WTC11 (cell line): ENCODE measurements around the gene ABCC6. TPM values are rescaled to one million over a fixed set of nuclear protein-coding genes. Genes with fewer than 3 reads are reported as not detected.

Experiments used
- ATAC-seq: fragments of 200-7000 bp; cut with Tn5 transposase; 2 replicates; pipeline ENCODE4 v1.10.0; 2021; ENCODE audit warnings: mild to moderate bottlenecking, moderate library complexity
- CTCF ChIA-PET: fragments of 300-600 bp; sonication (Branson Sonifier 250); formaldehyde crosslinking; loops from one replicate; lab custom pipeline; 2021; ENCODE audit warnings: antibody characterized with exemption; lab: Charles Lee
- POLR2A ChIA-PET: fragments of 350-600 bp; sonication (Branson Sonifier 250); formaldehyde crosslinking; loops from one replicate; lab custom pipeline; 2021; ENCODE audit warnings: antibody characterized with exemption; lab: Charles Lee
- DNase-seq: peaks from one replicate; pipeline ENCODE4 v3.0.0; 2021; ENCODE audit warnings: low spot score
- H3K27ac Mint-ChIP-seq: 2 replicates; pipeline ENCODE4 v1.8.0; 2021; ENCODE audit warnings: mixed read lengths
- H3K27me3 Mint-ChIP-seq: 2 replicates; pipeline ENCODE4 v1.8.0; 2021; ENCODE audit warnings: low read depth, mild to moderate bottlenecking, moderate library complexity, mixed read lengths
- H3K36me3 Mint-ChIP-seq: 2 replicates; pipeline ENCODE4 v1.8.0; 2021; ENCODE audit warnings: mixed read lengths
- H3K4me1 Mint-ChIP-seq: 2 replicates; pipeline ENCODE4 v1.8.0; 2022; ENCODE audit warnings: mixed read lengths
- H3K4me3 Mint-ChIP-seq: 2 replicates; pipeline ENCODE4 v1.8.0; 2021; ENCODE audit warnings: mild to moderate bottlenecking, moderate library complexity, mixed read lengths
- H3K9me3 Mint-ChIP-seq: 2 replicates; pipeline ENCODE4 v1.8.0; 2021; ENCODE audit warnings: mixed read lengths
- ATF6 ChIP-seq: sonication (generic); formaldehyde crosslinking; IDR thresholded peaks from 2 replicates; pipeline ENCODE4 v1.8.1; 2023; ENCODE audit warnings: mild to moderate bottlenecking, missing genetic modification reagents
- CTCF ChIP-seq: fragments of 200-600 bp; IDR thresholded peaks from 2 replicates; pipeline ENCODE4 v1.8.0; 2022; ENCODE audit warnings: antibody characterized with exemption
- ELF4 ChIP-seq: sonication (generic); formaldehyde crosslinking; IDR thresholded peaks from 2 replicates; pipeline ENCODE4 v1.8.1; 2022; ENCODE audit warnings: low read depth, mild to moderate bottlenecking, moderate library complexity, missing genetic modification reagents
- ERG ChIP-seq: fragments of 250-450 bp; sonication (Bioruptor Pico); IDR thresholded peaks from 2 replicates; pipeline ENCODE4 v1.8.0; 2021; ENCODE audit warnings: mild to moderate bottlenecking
- ETV6 ChIP-seq: sonication (generic); formaldehyde crosslinking; IDR thresholded peaks from 2 replicates; pipeline ENCODE4 v1.8.1; 2022; ENCODE audit warnings: mild to moderate bottlenecking, missing genetic modification reagents
- FOXJ3 ChIP-seq: sonication (generic); formaldehyde crosslinking; IDR thresholded peaks from 2 replicates; pipeline ENCODE4 v1.9.0; 2021; ENCODE audit warnings: missing genetic modification reagents, mild to moderate bottlenecking, borderline replicate concordance
- FOXK1 ChIP-seq: sonication (generic); formaldehyde crosslinking; IDR thresholded peaks from 2 replicates; pipeline ENCODE4 v1.8.0; 2022; ENCODE audit warnings: mild to moderate bottlenecking, moderate library complexity, missing genetic modification reagents
- FOXP1 ChIP-seq: sonication (generic); formaldehyde crosslinking; IDR thresholded peaks from 2 replicates; pipeline ENCODE4 v1.8.0; 2022; ENCODE audit warnings: missing genetic modification reagents, mild to moderate bottlenecking, moderate library complexity, borderline replicate concordance
- IRF1 ChIP-seq: sonication (generic); formaldehyde crosslinking; IDR thresholded peaks from 2 replicates; pipeline ENCODE4 v1.8.0; 2023; ENCODE audit warnings: missing genetic modification reagents
- IRF2 ChIP-seq: sonication (generic); formaldehyde crosslinking; IDR thresholded peaks from 2 replicates; pipeline ENCODE4 v1.8.0; 2022; ENCODE audit warnings: low read depth, missing genetic modification reagents, borderline replicate concordance
- MLX ChIP-seq: sonication (generic); formaldehyde crosslinking; IDR thresholded peaks from 2 replicates; pipeline ENCODE4 v1.8.1; 2023; ENCODE audit warnings: mild to moderate bottlenecking, missing genetic modification reagents, moderate library complexity
- MYBL2 ChIP-seq: sonication (generic); formaldehyde crosslinking; IDR thresholded peaks from 2 replicates; pipeline ENCODE4 v1.8.1; 2023; ENCODE audit warnings: mild to moderate bottlenecking, moderate library complexity, missing genetic modification reagents
- NFATC4 ChIP-seq: fragments of 250-450 bp; sonication (Bioruptor Pico); IDR thresholded peaks from 2 replicates; pipeline ENCODE4 v1.9.0; 2021; ENCODE audit warnings: mild to moderate bottlenecking
- NFYB ChIP-seq: sonication (generic); formaldehyde crosslinking; conservative IDR thresholded peaks from 2 replicates; pipeline ENCODE4 v1.8.0; 2022; ENCODE audit warnings: low read depth, missing genetic modification reagents
- OVOL2 ChIP-seq: fragments of 250-450 bp; sonication (Bioruptor Pico); IDR thresholded peaks from 2 replicates; pipeline ENCODE4 v1.9.0; 2021; ENCODE audit warnings: mild to moderate bottlenecking, borderline replicate concordance
- RORB ChIP-seq: fragments of 250-450 bp; sonication (Bioruptor Pico); IDR thresholded peaks from 2 replicates; pipeline ENCODE4 v1.9.0; 2021; ENCODE audit warnings: mild to moderate bottlenecking
- SP1 ChIP-seq: sonication (generic); formaldehyde crosslinking; conservative IDR thresholded peaks from 2 replicates; pipeline ENCODE4 v1.8.1; 2022; ENCODE audit warnings: missing genetic modification reagents
- TEAD1 ChIP-seq: sonication (generic); formaldehyde crosslinking; IDR thresholded peaks from 2 replicates; pipeline ENCODE4 v1.8.0; 2022; ENCODE audit warnings: mild to moderate bottlenecking, missing genetic modification reagents
- ZNF232 ChIP-seq: sonication (generic); formaldehyde crosslinking; IDR thresholded peaks from 2 replicates; pipeline ENCODE4 v1.8.0; 2022; ENCODE audit warnings: mild to moderate bottlenecking, missing genetic modification reagents
- ZNF416 ChIP-seq: fragments of 250-450 bp; sonication (Bioruptor Pico); IDR thresholded peaks from 2 replicates; pipeline ENCODE4 v1.9.0; 2021; ENCODE audit warnings: mild to moderate bottlenecking, inconsistent platforms
- ZNF423 ChIP-seq: fragments of 250-450 bp; sonication (Bioruptor Pico); IDR thresholded peaks from 2 replicates; pipeline ENCODE4 v2.1.2; 2022; ENCODE audit warnings: mild to moderate bottlenecking, moderate library complexity
- total RNA-seq: library from RNA; stranded (reverse); gene quantifications from 3 replicates; pipeline ENCODE4 v1.2.3, GENCODE V29; 2021
- TF ChIP-seq, protein P1 (sequence below): sonication (generic); formaldehyde crosslinking; IDR thresholded peaks from 2 replicates; pipeline ENCODE4 v1.8.1; 2023; ENCODE audit warnings: mild to moderate bottlenecking, missing genetic modification reagents, moderate library complexity
- TF ChIP-seq, protein P2 (sequence below): sonication (generic); formaldehyde crosslinking; IDR thresholded peaks from 2 replicates; pipeline ENCODE4 v1.8.1; 2022; ENCODE audit warnings: low read depth, missing genetic modification reagents, borderline replicate concordance
- TF ChIP-seq, protein P3 (sequence below): sonication (generic); formaldehyde crosslinking; IDR thresholded peaks from 2 replicates; pipeline ENCODE4 v1.8.1; 2023; ENCODE audit warnings: mild to moderate bottlenecking, missing genetic modification reagents

ABCC6 gene
- total RNA-seq, 1 experiment from 2014 or later: 1.3 TPM

- Mint-ChIP-seq H3K27me3 (no peaks in the 10 kb centered on the region), H3K4me3 (no peak overlapping the region), H3K4me1 (peaks cover 8% of the 10 kb centered on the region), H3K9me3 (no peaks in the 10 kb centered on the region), H3K27ac (no peak overlapping the region), H3K36me3 (no peaks in the 10 kb centered on the region)
- ATAC-seq: no peak
- TF ChIP-seq TEAD1 (CRISPR knock-in tag): no peak
- no peak for TF ChIP-seq ZNF232 (CRISPR knock-in tag)
- TF ChIP-seq IRF1: no peak
- no peak for TF ChIP-seq ZNF423 (CRISPR knock-in tag)
- TF ChIP-seq ERG (CRISPR knock-in tag): no peak
- TF ChIP-seq, protein P1, sequence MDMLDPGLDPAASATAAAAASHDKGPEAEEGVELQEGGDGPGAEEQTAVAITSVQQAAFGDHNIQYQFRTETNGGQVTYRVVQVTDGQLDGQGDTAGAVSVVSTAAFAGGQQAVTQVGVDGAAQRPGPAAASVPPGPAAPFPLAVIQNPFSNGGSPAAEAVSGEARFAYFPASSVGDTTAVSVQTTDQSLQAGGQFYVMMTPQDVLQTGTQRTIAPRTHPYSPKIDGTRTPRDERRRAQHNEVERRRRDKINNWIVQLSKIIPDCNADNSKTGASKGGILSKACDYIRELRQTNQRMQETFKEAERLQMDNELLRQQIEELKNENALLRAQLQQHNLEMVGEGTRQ: no peak
- TF ChIP-seq NFYB (CRISPR knock-in tag): no peak
- no peak for TF ChIP-seq ATF6 (CRISPR knock-in tag)
- TF ChIP-seq NFATC4 (CRISPR knock-in tag): no peak
- no peak for TF ChIP-seq SP1 (CRISPR knock-in tag)
- no peak for TF ChIP-seq CTCF
- TF ChIP-seq, protein P2, sequence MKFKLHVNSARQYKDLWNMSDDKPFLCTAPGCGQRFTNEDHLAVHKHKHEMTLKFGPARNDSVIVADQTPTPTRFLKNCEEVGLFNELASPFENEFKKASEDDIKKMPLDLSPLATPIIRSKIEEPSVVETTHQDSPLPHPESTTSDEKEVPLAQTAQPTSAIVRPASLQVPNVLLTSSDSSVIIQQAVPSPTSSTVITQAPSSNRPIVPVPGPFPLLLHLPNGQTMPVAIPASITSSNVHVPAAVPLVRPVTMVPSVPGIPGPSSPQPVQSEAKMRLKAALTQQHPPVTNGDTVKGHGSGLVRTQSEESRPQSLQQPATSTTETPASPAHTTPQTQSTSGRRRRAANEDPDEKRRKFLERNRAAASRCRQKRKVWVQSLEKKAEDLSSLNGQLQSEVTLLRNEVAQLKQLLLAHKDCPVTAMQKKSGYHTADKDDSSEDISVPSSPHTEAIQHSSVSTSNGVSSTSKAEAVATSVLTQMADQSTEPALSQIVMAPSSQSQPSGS (CRISPR knock-in tag): no peak
- no peak for TF ChIP-seq FOXP1 (CRISPR knock-in tag)
- no peak for TF ChIP-seq FOXJ3
- no peak for TF ChIP-seq ZNF416 (CRISPR knock-in tag)
- TF ChIP-seq MLX (CRISPR knock-in tag): no peak
- TF ChIP-seq ETV6 (CRISPR knock-in tag): no peak
- no peak for TF ChIP-seq RORB (CRISPR knock-in tag)
- CTCF ChIA-PET: interaction anchor here (0.8 to 2.0 kb wide), 12 partner anchors 12 to 409 kb away, joined by 3 to 9 read pairs (median 4); partner anchors contain the start of genes CEP20 and MYH11
- no peak for DNase-seq
- POLR2A ChIA-PET: no interaction called here
These were observed 36.5 kb downstream of the ABCC6 start for GRCh38 chr16:16186820-16187219.

- Mint-ChIP-seq H3K4me1 (peaks cover 4% of the 10 kb centered on the region), H3K27me3 (no peaks in the 10 kb centered on the region), H3K36me3 (no peaks in the 10 kb centered on the region), H3K9me3 (peaks cover 2% of the 10 kb centered on the region), H3K27ac (no peak overlapping the region), H3K4me3 (no peak overlapping the region)
- ChIA-PET POLR2A (no interaction called here), CTCF (no interaction called here)
- DNase-seq: no peak
- no peak for ATAC-seq
- TF ChIP-seq IRF2 (CRISPR knock-in tag) (no peak), MYBL2 (CRISPR knock-in tag) (no peak), FOXK1 (CRISPR knock-in tag) (no peak), FOXJ3 (no peak), OVOL2 (CRISPR knock-in tag) (no peak), ELF4 (CRISPR knock-in tag) (no peak)
- TF ChIP-seq, protein P3, sequence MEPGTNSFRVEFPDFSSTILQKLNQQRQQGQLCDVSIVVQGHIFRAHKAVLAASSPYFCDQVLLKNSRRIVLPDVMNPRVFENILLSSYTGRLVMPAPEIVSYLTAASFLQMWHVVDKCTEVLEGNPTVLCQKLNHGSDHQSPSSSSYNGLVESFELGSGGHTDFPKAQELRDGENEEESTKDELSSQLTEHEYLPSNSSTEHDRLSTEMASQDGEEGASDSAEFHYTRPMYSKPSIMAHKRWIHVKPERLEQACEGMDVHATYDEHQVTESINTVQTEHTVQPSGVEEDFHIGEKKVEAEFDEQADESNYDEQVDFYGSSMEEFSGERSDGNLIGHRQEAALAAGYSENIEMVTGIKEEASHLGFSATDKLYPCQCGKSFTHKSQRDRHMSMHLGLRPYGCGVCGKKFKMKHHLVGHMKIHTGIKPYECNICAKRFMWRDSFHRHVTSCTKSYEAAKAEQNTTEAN (CRISPR knock-in tag): no peak
These were observed 38.2 kb downstream of the ABCC6 start for GRCh38 chr16:16185095-16185494.
